Peyer's patch (tissue), 4 donors: ENCODE data around the gene ELOVL1. TPM values are rescaled to one million over a fixed set of nuclear protein-coding genes. Genes with fewer than 3 reads are reported as not detected.
"Not testable (repeated sequence)": the region's sequence is repeated elsewhere in the genome, so short reads cannot be mapped to it uniquely, and the experiment has no call there.

ENCODE experiments used
- DNase-seq, 3 donors: peaks; one replicate each; pipeline ENCODE4 v3.0.0-alpha.2; 2017 to 2019
- H3K27ac ChIP-seq, 4 donors: fragments of 200-600 bp; sonication (generic); one replicate each; pipeline ENCODE4 v1.5.1; 2016 to 2019
- H3K27me3 ChIP-seq, 2 donors: fragments of 200-600 bp; sonication (generic); one replicate each; pipeline ENCODE4 v1.5.1; 2019
- H3K36me3 ChIP-seq, 3 donors: fragments of 200-600 bp; sonication (generic); one replicate each; pipeline ENCODE4 v1.5.1; 2016 to 2019
- H3K4me1 ChIP-seq, 4 donors: fragments of 200-600 bp; sonication (generic); one replicate each; pipeline ENCODE4 v1.5.1; 2016 to 2019
- H3K4me3 ChIP-seq, 4 donors: fragments of 200-600 bp; sonication (generic); 1 replicate in 3 of 4; 2 replicates in 1 of 4; pipeline ENCODE4 v1.5.1; 2016 to 2019; ENCODE audit warnings: mild to moderate bottlenecking in 1 of 4
- H3K9me3 ChIP-seq, 4 donors: fragments of 200-600 bp; sonication (generic); one replicate each; pipeline ENCODE4 v1.5.1; 2016 to 2019; ENCODE audit warnings: mild to moderate bottlenecking in 1 of 4
- POLR2A ChIP-seq, 2 donors: fragments of 450-650 bp; IDR thresholded peaks; one replicate each; pipeline ENCODE4 v1.5.1; 2017; ENCODE audit warnings: antibody characterized with exemption in 2 of 2, mild to moderate bottlenecking in 2 of 2, moderate library complexity in 2 of 2
- total RNA-seq, 4 donors: library from RNA; depleted of rRNA; stranded (reverse); fragments of >200 nt; gene quantifications; one replicate each; pipeline ENCODE4 v1.1.0, GENCODE V29; 2016
- TF ChIP-seq, protein P1 (sequence below), 6 experiments: fragments of 450-650 bp in 4 of 6; fragments of 200-600 bp in 2 of 6; sonication (generic) in 1 of 6; IDR thresholded peaks; one replicate each; pipeline ENCODE4 v1.5.1; 2017 to 2019; ENCODE audit warnings: antibody characterized with exemption in 6 of 6, mild to moderate bottlenecking in 3 of 6, moderate library complexity in 1 of 6

ELOVL1 gene
- total RNA-seq, 4 donors from 2014 or later = 29.7 to 101 (median 71.3) TPM

DNA sequence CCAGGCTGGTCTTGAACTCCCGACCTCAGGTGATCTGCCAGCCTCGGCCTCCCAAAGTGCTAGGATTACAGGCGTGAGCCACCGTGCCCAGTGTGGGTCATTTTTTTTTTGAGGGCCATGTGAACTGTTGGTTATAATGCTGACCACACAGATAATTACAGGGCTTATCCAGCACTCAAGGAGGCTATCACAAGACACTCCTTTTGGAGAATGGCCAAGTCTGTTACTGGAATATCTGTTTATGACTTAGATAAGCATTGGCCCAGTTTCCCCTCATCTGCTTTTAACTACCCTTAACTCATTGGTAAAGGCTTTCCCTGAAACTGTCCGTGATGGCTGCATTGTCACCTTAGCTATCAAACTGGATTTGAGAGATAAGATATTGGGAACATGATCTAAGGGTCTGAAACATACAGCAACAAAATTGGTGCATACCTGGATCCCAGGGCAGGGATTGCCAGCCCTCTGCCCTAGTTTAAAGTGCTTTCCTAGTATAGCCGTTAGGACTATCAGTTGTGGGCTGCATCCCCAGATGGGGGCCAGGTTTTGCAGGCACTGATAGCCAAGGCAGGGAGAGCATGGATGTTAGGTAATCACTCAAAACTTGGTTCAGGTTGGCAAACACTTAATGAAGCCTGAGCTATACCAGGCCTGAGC is 37.5 kb upstream of the ELOVL1 start:
- TF ChIP-seq, protein P1, sequence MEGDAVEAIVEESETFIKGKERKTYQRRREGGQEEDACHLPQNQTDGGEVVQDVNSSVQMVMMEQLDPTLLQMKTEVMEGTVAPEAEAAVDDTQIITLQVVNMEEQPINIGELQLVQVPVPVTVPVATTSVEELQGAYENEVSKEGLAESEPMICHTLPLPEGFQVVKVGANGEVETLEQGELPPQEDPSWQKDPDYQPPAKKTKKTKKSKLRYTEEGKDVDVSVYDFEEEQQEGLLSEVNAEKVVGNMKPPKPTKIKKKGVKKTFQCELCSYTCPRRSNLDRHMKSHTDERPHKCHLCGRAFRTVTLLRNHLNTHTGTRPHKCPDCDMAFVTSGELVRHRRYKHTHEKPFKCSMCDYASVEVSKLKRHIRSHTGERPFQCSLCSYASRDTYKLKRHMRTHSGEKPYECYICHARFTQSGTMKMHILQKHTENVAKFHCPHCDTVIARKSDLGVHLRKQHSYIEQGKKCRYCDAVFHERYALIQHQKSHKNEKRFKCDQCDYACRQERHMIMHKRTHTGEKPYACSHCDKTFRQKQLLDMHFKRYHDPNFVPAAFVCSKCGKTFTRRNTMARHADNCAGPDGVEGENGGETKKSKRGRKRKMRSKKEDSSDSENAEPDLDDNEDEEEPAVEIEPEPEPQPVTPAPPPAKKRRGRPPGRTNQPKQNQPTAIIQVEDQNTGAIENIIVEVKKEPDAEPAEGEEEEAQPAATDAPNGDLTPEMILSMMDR (IDR thresholded peaks at IDR 0.05) = no peak
- no peak for TF ChIP-seq POLR2A (IDR thresholded peaks at IDR 0.05)
- no peaks in the 10 kb centered on the region for H3K9me3 ChIP-seq
- DNase-seq = no peak
- H3K4me1 ChIP-seq = peaks cover 0 to 8% (median 0%) of the 10 kb centered on the region in 4 donors
- peaks cover 0 to 69% (median 0%) of the 10 kb centered on the region in 3 donors for H3K36me3 ChIP-seq
- peak overlapping the region in 1 of 4 donors; percentile 51 for H3K27ac ChIP-seq
- no peaks in the 10 kb centered on the region for H3K27me3 ChIP-seq
- no peak overlapping the region for H3K4me3 ChIP-seq

DNA sequence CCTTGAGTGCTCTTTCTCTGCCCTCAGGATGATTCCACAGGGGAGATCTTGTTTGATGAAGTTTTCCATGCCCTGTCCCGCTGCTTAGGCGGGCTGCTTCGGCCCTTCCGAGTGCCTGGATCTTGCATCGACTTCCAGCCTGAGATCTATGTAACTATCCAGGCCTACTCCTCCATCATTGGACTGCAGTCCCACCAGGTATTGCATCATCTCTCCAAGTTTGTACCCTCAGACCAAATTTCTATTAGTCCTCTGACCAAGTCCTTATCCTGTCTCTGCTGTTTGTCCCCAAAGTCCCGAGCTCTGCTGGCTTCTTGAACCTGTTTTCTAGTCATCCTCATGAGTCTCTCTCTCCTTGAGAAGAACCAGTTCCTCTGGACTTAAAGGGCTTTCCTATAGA is 36.5 kb upstream of the ELOVL1 start:
- Histone ChIP-seq H3K9me3 (no peaks in the 10 kb centered on the region), H3K27me3 (no peaks in the 10 kb centered on the region), H3K36me3 (peaks cover 0 to 60% (median 0%) of the 10 kb centered on the region in 3 donors), H3K4me1 (peaks cover 0 to 8% (median 0%) of the 10 kb centered on the region in 4 donors), H3K4me3 (no peak overlapping the region), H3K27ac (no peak overlapping the region)
- no peak for DNase-seq
- TF ChIP-seq, protein P1 (IDR thresholded peaks at IDR 0.05) = no peak
- TF ChIP-seq POLR2A (IDR thresholded peaks at IDR 0.05) = no peak

DNA sequence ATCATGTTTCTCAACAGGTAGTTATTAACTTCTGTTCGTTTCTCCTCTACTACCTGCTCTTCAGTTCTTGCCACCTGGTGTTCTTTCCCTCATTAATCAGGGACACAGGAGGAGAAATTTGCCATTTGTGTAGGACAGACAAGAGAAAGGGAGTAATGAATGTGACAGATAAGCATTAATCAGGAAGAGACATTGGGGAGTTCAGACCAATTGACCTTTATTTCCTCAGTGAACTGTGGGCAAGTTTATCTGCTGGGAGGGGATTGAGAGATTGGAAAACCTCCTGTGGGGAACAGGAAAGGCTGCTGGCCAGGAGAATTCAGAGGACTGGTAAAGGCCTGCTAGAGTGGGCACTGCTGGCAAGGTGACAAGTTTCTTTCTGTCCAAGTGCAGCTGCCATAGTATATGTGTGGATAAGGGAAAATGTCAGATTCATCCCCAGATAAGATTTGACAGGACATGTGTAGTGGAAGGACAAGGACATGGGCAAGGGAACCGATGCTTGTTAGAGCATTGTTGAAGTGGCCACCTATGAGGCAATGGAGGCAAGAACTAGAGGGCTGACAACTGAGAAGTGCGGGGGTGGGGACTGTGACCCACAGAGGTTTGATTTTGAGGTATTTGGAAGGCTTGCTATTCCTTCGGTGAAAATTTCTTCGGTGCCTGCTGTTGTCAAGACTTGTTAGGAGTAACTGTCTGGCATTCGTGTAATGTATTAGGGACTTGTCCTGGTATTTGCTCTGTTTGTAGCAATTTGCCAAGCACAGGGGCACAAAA is 34.5 kb upstream of the ELOVL1 start:
- Histone ChIP-seq H3K4me1 (peaks cover 0 to 8% (median 0%) of the 10 kb centered on the region in 4 donors), H3K27me3 (no peaks in the 10 kb centered on the region), H3K27ac (no peak overlapping the region), H3K9me3 (no peaks in the 10 kb centered on the region), H3K36me3 (peaks cover 0 to 41% (median 0%) of the 10 kb centered on the region in 3 donors), H3K4me3 (no peak overlapping the region)
- TF ChIP-seq POLR2A (IDR thresholded peaks at IDR 0.05) = no peak
- TF ChIP-seq, protein P1 (IDR thresholded peaks at IDR 0.05) = no peak
- no peak for DNase-seq

DNA sequence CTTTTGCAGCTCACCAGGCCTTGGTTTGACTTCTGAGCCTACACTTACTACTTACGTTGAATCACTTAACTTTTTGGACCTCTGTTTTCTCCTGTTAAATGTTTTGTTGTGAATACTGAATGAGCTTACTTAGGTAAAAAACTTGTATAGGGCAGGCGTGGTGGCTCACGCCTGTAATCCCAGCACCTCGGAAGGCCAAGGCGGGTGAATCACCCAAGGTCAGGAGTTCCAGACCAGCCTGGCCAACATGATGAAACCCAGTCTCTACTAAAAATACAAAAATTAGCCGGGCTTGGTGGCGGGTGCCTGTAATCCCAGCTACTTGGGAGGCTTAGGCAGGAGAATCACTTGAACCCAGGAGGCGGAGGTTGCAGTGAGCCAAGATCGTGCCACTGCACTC is 32.6 kb upstream of the ELOVL1 start:
- H3K4me1 ChIP-seq, DNase-seq, H3K9me3 ChIP-seq, H3K27me3 ChIP-seq, H3K4me3 ChIP-seq, H3K27ac ChIP-seq: not testable (repeated sequence)
- peaks cover 0 to 32% (median 0%) of the 10 kb centered on the region in 3 donors for H3K36me3 ChIP-seq

DNA sequence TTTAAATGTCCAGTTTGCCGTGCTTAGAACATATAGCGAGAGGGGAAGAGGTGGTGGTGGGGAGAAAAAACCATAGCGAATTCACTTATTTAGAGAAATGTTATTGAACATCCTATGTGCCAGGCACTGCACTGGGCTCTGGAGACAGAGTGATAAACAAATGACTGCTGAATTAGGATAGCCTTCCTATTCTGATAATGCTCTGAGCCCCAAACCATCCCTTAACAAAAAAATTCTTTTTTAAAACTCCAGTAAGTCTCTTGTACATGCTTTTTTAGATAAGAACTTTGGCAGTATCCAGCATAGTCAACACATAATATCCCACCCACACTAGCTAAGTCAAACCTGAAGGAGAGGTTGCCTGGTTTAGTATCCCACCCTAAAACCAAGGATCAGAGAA is 30.4 kb upstream of the ELOVL1 start:
- no peaks in the 10 kb centered on the region for H3K4me1 ChIP-seq
- no peaks in the 10 kb centered on the region for H3K9me3 ChIP-seq
- H3K27ac ChIP-seq = no peak overlapping the region
- H3K27me3 ChIP-seq = no peaks in the 10 kb centered on the region
- H3K4me3 ChIP-seq = no peak overlapping the region
- TF ChIP-seq, protein P1 (IDR thresholded peaks at IDR 0.05) = no peak
- peaks cover 0 to 14% (median 0%) of the 10 kb centered on the region in 3 donors for H3K36me3 ChIP-seq
- DNase-seq = no peak

DNA sequence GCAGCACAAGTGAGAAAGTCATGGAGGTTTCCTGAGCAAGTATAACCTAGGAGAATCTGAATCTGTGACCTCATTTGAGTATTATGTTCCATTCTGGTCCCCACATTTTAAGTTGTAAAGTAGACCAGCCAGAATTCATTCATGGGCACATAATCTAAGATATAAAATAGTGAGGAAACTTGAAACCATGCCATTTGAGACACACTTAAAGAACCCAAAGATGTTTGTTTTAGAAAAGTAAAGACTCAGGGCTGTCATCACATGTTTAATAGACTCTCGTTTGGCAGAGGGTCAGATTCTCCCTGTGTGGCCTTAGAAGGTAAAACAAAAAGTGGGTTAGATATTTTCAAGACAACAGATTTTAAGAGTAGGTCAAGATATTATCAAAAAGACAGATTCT is 28.2 kb upstream of the ELOVL1 start:
- Histone ChIP-seq H3K9me3 (no peaks in the 10 kb centered on the region), H3K27me3 (no peaks in the 10 kb centered on the region), H3K4me1 (peaks cover 0 to 2% (median 0%) of the 10 kb centered on the region in 4 donors), H3K4me3 (no peak overlapping the region), H3K27ac (no peak overlapping the region), H3K36me3 (peaks cover 0 to 9% (median 0%) of the 10 kb centered on the region in 3 donors)
- TF ChIP-seq POLR2A (IDR thresholded peaks at IDR 0.05) = no peak
- TF ChIP-seq, protein P1 (IDR thresholded peaks at IDR 0.05) = no peak
- no peak for DNase-seq
